22Rv1 (cell line): Measurements from ENCODE around the gene DEAF1.
A peak's percentile ranks its signal among the peaks of the same experiment; 100 is the strongest.
"Not testable (repeated sequence)": the region's sequence is repeated elsewhere in the genome, so short reads cannot be mapped to it uniquely, and the experiment has no call there.

ENCODE experiments used
- H3K27ac ChIP-seq: fragments of 450-650 bp; 2 replicates; pipeline ENCODE4 v1.5.1; 2017
- ZFX ChIP-seq: fragments of 450-650 bp; IDR thresholded peaks from 2 replicates; pipeline ENCODE4 v1.6.1; 2017; ENCODE audit warnings: antibody characterized with exemption, borderline replicate concordance
- TF ChIP-seq, protein P1 (sequence below): fragments of 450-650 bp; IDR thresholded peaks from 2 replicates; pipeline ENCODE4 v1.5.1; 2017; ENCODE audit warnings: mild to moderate bottlenecking

DEAF1 gene

DNA sequence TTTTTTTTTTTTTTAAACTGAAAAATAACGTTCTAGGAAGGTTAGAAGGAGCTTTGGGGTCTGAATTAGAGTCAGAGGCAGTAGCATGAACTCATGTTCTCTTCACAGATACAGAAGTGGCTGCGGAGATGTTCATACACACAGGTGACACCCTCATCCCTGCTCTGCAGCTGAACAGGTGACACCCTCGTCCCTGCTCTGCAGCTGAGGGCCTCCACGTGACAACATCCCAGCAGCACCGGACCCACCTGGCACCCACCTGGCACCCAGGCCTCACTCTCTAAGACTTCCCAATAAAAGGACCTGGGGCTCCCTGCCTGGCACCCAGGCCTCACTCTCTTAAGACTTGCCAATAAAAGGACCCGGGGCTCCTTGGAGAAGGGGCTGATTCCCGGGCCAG, 38.2 kb downstream of the DEAF1 start:
- no peak for TF ChIP-seq ZFX
- TF ChIP-seq, protein P1, sequence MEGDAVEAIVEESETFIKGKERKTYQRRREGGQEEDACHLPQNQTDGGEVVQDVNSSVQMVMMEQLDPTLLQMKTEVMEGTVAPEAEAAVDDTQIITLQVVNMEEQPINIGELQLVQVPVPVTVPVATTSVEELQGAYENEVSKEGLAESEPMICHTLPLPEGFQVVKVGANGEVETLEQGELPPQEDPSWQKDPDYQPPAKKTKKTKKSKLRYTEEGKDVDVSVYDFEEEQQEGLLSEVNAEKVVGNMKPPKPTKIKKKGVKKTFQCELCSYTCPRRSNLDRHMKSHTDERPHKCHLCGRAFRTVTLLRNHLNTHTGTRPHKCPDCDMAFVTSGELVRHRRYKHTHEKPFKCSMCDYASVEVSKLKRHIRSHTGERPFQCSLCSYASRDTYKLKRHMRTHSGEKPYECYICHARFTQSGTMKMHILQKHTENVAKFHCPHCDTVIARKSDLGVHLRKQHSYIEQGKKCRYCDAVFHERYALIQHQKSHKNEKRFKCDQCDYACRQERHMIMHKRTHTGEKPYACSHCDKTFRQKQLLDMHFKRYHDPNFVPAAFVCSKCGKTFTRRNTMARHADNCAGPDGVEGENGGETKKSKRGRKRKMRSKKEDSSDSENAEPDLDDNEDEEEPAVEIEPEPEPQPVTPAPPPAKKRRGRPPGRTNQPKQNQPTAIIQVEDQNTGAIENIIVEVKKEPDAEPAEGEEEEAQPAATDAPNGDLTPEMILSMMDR, result no peak
- H3K27ac ChIP-seq, result no peak overlapping the region

DNA sequence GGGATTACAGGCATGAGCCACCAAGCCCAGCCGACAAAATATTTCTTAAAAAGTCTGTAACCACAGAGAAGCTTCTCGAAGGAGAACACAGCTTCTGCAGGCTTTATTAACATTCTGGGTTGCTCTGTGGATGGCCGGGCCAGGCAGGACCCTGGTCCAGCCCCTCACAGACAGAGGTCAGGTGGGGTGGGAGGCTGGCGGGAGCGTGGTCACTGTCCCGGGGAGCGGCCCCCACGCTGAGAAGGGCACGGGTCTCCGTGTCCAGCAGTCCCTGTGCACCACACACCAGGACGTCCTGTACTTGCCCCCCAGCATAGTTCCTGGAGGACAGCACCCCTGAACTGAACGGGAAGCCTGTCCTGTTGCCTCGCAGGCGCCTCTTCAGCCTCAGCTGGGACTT, 38.6 kb downstream of the DEAF1 start:
- 0 out of 2 replicates have a peak overlapping the region, but pooled peaks have one; percentile 42 for H3K27ac ChIP-seq
- no peak for TF ChIP-seq ZFX
- TF ChIP-seq, protein P1, result no peak

DNA sequence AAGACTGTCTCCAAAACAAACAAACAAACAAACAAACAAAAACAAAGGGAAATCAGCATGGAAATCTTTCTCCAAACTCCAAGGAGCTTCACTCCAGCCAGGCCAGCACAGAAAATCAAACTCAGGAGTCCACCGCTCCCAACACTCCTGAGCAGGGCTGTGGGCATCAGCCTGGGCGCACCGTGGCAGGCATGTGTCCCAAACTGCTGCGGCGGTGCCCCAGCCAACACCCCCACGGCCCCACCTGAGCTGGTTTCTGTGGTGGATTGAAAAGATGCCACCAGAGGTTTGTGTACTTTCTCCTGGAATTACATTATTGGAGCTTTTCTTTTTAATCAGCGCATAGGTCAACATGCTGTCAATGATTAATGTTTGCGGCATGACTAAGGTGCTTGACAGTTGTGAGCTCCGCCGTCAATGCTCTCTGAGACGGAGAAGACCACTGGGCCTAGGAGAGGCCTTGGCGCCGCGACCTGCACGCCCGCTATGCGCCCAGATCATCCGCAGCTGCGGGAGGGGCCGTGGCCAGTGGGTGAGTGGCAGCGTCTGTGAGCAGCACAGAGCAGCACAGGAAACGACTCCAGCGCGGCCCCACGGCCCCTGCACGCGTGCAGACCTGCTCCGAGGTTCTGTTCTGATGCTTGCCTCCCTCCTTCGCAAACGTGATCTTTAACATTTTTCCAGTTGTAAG, 39.8 kb downstream of the DEAF1 start:
- TF ChIP-seq, protein P1, result no peak
- TF ChIP-seq ZFX, result no peak
- peak overlapping the region; percentile 42 for H3K27ac ChIP-seq

DNA sequence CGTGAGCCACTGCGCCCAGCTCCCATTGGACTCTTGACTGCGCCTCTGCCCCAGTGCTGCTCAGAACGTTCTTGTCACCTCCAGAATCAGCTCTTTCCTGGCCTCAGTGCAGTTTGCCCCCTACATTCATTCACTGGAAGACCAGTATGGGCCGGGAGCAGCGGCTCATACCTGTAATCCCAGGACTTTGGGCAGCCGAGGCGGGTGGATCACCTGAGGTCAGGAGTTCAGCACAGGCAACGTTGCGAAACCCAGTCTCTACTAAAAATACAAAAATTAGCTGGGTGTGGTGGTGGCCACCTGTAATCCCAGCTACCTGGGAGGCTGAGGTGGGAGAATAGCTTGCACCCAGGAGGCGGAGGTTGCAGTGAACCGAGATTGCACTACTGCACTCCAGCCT, 40.6 kb downstream of the DEAF1 start:
- H3K27ac ChIP-seq, result not testable (repeated sequence)

DNA sequence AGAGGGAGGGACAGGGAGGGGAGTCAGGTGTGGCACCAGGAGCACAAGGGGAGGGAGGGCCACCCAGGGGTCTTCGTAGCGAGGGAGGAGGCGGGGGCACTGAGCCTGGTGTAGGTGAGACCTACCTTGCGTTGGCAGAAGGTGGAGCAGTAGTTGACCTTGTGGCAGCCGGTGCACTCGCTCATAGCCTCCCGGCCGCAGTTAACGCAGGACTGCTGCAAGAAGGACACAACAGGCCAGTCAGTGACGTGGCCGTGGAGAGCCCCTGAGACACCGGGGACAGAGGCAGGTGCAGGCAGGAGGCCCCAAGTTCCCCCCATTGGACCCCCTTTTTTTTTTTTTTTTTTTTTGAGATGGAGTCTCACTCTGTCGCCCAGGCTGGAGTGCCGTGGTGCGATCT, 41.2 kb downstream of the DEAF1 start:
- TF ChIP-seq, protein P1, result no peak
- TF ChIP-seq ZFX, result no peak
- no peak overlapping the region for H3K27ac ChIP-seq

DNA sequence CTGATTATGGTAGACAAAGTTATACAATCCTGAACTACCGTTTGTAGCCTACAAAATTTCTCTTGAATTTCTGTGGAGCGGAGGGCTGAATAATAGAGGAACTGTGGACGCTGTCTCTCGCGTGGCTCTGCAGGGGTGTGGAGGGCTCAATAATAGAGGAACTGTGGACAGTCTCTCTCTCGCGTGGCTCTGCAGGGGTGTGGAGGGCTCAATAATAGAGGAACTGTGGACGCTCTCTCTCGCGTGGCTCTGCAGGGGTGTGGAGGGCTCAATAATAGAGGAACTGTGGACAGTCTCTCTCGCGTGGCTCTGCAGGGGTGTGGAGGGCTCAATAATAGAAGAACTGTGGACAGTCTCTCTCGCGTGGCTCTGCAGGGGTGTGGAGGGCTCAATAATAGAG, 41.9 kb downstream of the DEAF1 start:
- H3K27ac ChIP-seq, result not testable (repeated sequence)

DNA sequence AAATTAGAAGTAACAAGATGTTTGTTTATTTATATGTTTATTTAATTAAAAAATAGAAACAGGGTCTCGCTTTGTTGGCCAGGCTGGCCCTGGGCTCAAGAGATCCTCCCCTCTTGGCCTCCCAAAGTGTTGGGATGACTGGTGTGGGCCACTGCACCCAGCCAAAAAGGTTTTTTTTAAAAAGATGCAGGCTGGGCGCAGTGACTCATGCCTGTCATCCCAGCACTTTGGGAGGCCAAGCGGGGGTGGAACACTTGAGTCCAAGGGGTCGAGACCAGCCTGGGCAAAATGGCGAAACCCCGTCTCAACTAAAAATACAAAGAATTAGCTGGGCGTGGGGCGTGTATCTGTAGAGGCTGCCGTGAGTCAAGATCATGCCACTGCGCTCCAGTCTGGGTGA, 44.5 kb downstream of the DEAF1 start:
- H3K27ac ChIP-seq, result no peak overlapping the region

DNA sequence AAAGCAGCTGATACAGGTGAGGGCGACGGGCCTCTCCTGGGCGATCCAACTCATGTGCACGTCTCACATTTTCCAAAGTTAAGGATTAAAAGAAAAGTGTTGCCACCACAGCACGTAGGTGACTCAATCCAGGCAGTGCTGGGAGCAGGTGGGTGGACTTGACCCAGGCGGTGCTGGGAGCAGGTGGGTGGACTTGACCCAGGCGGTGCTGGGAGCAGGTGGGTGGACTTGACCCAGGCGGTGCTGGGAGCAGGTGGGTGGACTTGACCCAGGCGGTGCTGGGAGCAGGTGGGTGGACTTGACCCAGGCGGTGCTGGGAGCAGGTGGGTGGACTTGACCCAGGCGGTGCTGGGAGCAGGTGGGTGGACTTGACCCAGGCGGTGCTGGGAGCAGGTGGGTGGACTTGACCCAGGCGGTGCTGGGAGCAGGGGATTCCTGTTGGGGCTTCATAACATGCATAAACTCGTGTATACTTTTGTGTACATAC, 47.3 kb downstream of the DEAF1 start:
- not testable (repeated sequence) for H3K27ac ChIP-seq

More for the DNA sequence above, 44.5 kb downstream of the DEAF1 start:
- TF ChIP-seq, protein P1, result no peak
- TF ChIP-seq ZFX, result no peak

DNA sequence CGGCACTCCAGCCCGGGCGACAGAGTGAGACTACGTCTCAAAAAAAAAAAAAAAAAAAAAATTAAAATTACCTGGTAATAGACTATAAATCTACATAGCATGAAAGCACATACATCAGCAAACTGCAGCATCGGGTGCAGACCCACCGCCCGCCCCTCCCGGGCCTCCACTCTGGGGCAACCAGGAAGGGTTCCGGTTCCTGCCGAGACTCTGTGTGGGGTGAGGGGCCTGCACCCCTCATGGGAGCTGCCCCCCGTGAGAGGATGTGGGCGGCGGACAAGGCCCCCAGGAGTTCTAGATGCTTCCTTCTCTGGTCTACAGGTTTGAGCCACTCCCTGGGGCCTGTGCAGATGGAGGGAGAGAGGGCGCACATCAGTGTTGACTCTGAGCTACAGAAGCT, 48.8 kb downstream of the DEAF1 start:
- H3K27ac ChIP-seq, result no peak overlapping the region
- TF ChIP-seq, protein P1, result no peak
- TF ChIP-seq ZFX, result no peak
